ENCODE measurements around the gene ASB18. TPM values are rescaled to one million over a fixed set of nuclear protein-coding genes. Genes with fewer than 3 reads are reported as not detected.

The ASB18 gene
- total and polyA plus RNA-seq, 2 experiments from 2014 or later: not detected

DNA sequence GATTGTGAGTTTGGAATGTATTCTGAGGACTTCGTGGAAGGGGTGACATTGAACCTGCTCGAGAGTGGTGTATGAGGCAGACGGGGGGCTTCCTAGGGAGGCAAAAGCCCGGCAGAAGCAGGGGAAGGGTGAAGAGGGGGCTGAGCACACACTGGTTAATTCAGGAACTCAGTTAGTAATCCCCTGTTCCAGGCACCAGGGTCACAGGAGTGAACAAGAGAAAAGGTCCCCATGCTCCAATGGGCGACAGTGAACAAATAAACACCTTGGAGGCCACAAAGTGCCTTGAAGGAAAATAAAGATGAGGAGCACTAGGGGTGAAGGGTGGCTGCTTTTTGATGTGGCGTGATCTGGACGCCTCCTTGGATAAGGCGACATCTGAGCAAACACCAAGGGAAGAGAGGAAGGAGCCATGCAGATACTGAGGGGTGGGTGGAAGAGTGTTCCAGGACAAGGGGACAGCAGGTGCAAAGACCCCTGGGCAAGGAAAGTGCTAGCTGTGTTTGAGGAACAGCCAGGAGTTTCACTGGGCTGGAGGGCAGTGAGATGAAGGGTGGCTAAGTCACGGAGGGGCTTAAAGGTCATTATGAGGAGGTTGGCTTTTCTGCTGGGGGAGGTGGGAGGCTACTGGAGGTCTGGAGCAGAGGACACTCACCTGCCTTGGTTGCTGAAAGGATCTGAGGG, 26.7 kb upstream of the ASB18 start:
- no peaks in the 10 kb centered on the region for H3K4me1 Mint-ChIP-seq
- Histone ChIP-seq H3K9me2 (ENCODE audit: insufficient read depth) (peaks cover 5% of the 10 kb centered on the region; the same call in 1 of the 2 replicates), H3K27me3 (ENCODE audit: insufficient read depth) (no peaks in the 10 kb centered on the region), H3K4me3 (no peak overlapping the region), H3K36me3 (ENCODE audit: insufficient read depth) (no peaks in the 10 kb centered on the region), H3F3A (replicated peaks; ENCODE audit: low read depth) (no peaks in the 10 kb centered on the region), H4K20me1 (replicated peaks; ENCODE audit: insufficient read depth) (no peaks in the 10 kb centered on the region), H3K4me1 (ENCODE audit: insufficient read depth) (no peaks in the 10 kb centered on the region), H3K27ac (ENCODE audit: low read depth) (no peak overlapping the region), H3K79me2 (replicated peaks; ENCODE audit: insufficient read depth) (no peaks in the 10 kb centered on the region), H2AFZ (no peak overlapping the region), H3K4me2 (no peak overlapping the region)
- no peak overlapping the region for H3K27ac Mint-ChIP-seq
- no peaks in the 10 kb centered on the region for H3K36me3 Mint-ChIP-seq (ENCODE audit: low read depth)
- TF ChIP-seq, protein P1, sequence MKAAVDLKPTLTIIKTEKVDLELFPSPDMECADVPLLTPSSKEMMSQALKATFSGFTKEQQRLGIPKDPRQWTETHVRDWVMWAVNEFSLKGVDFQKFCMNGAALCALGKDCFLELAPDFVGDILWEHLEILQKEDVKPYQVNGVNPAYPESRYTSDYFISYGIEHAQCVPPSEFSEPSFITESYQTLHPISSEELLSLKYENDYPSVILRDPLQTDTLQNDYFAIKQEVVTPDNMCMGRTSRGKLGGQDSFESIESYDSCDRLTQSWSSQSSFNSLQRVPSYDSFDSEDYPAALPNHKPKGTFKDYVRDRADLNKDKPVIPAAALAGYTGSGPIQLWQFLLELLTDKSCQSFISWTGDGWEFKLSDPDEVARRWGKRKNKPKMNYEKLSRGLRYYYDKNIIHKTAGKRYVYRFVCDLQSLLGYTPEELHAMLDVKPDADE (IDR thresholded peaks at IDR 0.05): no peak
- peaks cover 9% of the 10 kb centered on the region for H3K27me3 Mint-ChIP-seq (ENCODE audit: insufficient read depth, low read depth, poor library complexity)
- no peaks in the 10 kb centered on the region for H3K9me3 Mint-ChIP-seq
- DNase-seq (ENCODE audit: low spot score) (no peak), ATAC-seq (no peak)
- no peak overlapping the region for H3K4me3 Mint-ChIP-seq

DNA sequence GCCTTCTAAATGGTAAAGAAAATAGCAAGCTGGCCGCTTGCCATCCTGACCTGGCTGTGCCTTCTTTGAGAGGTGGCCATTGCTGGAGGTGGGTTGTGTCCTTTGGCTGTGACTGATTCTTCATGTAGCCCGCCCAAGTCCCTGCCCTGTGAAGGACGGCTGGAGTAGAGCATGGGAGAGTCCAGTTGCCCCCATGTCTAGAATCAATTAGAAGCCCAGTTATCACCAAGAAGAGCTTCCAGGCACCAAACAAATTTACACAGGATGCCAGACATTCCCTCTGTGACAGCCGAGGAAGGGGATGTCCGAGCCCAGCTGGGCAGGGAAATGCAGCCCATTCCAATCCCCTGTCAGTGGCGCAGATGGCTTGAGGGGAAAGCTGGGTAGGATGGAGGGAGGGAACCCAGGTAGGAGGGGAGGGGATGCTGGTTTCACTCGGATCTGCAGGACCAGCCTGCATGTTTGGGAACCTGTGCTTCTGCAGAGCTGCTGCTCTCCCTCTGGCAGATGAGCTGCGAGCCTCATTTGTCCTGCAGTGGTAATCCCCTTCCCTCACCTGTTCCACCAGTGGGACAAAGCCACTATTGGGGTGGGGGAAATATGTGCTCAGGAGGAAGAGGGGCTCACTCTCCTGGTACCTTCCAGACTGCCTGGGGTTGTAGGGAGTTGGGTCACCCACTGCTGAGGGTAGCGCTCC, 25.7 kb upstream of the ASB18 start:
- Histone ChIP-seq H3K79me2 (replicated peaks; ENCODE audit: insufficient read depth) (no peaks in the 10 kb centered on the region), H3K4me1 (ENCODE audit: insufficient read depth) (no peaks in the 10 kb centered on the region), H3K9me2 (ENCODE audit: insufficient read depth) (peaks cover 5% of the 10 kb centered on the region; the same call in 1 of the 2 replicates), H3K4me2 (no peak overlapping the region), H3K4me3 (no peak overlapping the region), H3K36me3 (ENCODE audit: insufficient read depth) (no peaks in the 10 kb centered on the region), H2AFZ (no peak overlapping the region), H3K27me3 (ENCODE audit: insufficient read depth) (no peaks in the 10 kb centered on the region), H3F3A (replicated peaks; ENCODE audit: low read depth) (no peaks in the 10 kb centered on the region), H4K20me1 (replicated peaks; ENCODE audit: insufficient read depth) (no peaks in the 10 kb centered on the region), H3K27ac (ENCODE audit: low read depth) (no peak overlapping the region)
- no peak overlapping the region for H3K4me3 Mint-ChIP-seq
- peaks cover 9% of the 10 kb centered on the region for H3K27me3 Mint-ChIP-seq (ENCODE audit: insufficient read depth, low read depth, poor library complexity)
- ATAC-seq (no peak), DNase-seq (ENCODE audit: low spot score) (no peak)
- H3K27ac Mint-ChIP-seq: no peak overlapping the region
- H3K36me3 Mint-ChIP-seq (ENCODE audit: low read depth): no peaks in the 10 kb centered on the region
- H3K9me3 Mint-ChIP-seq: no peaks in the 10 kb centered on the region
- no peaks in the 10 kb centered on the region for H3K4me1 Mint-ChIP-seq
- no peak for TF ChIP-seq ZNF114 (CRISPR knock-in tag; IDR thresholded peaks at IDR 0.05)
- TF ChIP-seq, protein P2, sequence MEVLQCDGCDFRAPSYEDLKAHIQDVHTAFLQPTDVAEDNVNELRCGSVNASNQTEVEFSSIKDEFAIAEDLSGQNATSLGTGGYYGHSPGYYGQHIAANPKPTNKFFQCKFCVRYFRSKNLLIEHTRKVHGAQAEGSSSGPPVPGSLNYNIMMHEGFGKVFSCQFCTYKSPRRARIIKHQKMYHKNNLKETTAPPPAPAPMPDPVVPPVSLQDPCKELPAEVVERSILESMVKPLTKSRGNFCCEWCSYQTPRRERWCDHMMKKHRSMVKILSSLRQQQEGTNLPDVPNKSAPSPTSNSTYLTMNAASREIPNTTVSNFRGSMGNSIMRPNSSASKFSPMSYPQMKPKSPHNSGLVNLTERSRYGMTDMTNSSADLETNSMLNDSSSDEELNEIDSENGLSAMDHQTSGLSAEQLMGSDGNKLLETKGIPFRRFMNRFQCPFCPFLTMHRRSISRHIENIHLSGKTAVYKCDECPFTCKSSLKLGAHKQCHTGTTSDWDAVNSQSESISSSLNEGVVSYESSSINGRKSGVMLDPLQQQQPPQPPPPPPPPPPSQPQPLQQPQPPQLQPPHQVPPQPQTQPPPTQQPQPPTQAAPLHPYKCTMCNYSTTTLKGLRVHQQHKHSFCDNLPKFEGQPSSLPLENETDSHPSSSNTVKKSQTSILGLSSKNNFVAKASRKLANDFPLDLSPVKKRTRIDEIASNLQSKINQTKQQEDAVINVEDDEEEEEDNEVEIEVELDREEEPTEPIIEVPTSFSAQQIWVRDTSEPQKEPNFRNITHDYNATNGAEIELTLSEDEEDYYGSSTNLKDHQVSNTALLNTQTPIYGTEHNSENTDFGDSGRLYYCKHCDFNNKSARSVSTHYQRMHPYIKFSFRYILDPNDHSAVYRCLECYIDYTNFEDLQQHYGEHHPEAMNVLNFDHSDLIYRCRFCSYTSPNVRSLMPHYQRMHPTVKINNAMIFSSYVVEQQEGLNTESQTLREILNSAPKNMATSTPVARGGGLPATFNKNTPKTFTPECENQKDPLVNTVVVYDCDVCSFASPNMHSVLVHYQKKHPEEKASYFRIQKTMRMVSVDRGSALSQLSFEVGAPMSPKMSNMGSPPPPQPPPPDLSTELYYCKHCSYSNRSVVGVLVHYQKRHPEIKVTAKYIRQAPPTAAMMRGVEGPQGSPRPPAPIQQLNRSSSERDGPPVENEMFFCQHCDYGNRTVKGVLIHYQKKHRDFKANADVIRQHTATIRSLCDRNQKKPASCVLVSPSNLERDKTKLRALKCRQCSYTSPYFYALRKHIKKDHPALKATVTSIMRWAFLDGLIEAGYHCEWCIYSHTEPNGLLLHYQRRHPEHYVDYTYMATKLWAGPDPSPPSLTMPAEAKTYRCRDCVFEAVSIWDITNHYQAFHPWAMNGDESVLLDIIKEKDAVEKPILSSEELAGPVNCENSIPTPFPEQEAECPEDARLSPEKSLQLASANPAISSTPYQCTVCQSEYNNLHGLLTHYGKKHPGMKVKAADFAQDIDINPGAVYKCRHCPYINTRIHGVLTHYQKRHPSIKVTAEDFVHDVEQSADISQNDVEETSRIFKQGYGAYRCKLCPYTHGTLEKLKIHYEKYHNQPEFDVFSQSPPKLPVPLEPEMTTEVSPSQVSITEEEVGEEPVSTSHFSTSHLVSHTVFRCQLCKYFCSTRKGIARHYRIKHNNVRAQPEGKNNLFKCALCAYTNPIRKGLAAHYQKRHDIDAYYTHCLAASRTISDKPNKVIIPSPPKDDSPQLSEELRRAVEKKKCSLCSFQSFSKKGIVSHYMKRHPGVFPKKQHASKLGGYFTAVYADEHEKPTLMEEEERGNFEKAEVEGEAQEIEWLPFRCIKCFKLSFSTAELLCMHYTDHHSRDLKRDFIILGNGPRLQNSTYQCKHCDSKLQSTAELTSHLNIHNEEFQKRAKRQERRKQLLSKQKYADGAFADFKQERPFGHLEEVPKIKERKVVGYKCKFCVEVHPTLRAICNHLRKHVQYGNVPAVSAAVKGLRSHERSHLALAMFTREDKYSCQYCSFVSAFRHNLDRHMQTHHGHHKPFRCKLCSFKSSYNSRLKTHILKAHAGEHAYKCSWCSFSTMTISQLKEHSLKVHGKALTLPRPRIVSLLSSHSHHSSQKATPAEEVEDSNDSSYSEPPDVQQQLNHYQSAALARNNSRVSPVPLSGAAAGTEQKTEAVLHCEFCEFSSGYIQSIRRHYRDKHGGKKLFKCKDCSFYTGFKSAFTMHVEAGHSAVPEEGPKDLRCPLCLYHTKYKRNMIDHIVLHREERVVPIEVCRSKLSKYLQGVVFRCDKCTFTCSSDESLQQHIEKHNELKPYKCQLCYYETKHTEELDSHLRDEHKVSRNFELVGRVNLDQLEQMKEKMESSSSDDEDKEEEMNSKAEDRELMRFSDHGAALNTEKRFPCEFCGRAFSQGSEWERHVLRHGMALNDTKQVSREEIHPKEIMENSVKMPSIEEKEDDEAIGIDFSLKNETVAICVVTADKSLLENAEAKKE (CRISPR knock-in tag; IDR thresholded peaks at IDR 0.05): no peak
- TF ChIP-seq, protein P3, sequence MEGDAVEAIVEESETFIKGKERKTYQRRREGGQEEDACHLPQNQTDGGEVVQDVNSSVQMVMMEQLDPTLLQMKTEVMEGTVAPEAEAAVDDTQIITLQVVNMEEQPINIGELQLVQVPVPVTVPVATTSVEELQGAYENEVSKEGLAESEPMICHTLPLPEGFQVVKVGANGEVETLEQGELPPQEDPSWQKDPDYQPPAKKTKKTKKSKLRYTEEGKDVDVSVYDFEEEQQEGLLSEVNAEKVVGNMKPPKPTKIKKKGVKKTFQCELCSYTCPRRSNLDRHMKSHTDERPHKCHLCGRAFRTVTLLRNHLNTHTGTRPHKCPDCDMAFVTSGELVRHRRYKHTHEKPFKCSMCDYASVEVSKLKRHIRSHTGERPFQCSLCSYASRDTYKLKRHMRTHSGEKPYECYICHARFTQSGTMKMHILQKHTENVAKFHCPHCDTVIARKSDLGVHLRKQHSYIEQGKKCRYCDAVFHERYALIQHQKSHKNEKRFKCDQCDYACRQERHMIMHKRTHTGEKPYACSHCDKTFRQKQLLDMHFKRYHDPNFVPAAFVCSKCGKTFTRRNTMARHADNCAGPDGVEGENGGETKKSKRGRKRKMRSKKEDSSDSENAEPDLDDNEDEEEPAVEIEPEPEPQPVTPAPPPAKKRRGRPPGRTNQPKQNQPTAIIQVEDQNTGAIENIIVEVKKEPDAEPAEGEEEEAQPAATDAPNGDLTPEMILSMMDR (conservative IDR thresholded peaks at IDR 0.05; ENCODE audit: low read depth in 2 of 2): no peak
- TF ChIP-seq STAT1 (IDR thresholded peaks at IDR 0.05; ENCODE audit: unreplicated experiment): no peak
- TF ChIP-seq CREB1 (CRISPR knock-in tag; IDR thresholded peaks at IDR 0.05; ENCODE audit: low read depth): no peak
- no peak for TF ChIP-seq EZH2 (IDR thresholded peaks at IDR 0.05; ENCODE audit: low read depth, unreplicated experiment)
- no peak for TF ChIP-seq NANOG (IDR thresholded peaks at IDR 0.05; ENCODE audit: borderline replicate concordance)
- no peak for TF ChIP-seq POLR2AphosphoS5 (IDR thresholded peaks at IDR 0.05; ENCODE audit: low read depth)
- TF ChIP-seq EZH2phosphoT487 (IDR thresholded peaks at IDR 0.05; ENCODE audit: unreplicated experiment): no peak
- TF ChIP-seq JUNB (IDR thresholded peaks at IDR 0.05; ENCODE audit: unreplicated experiment): no peak

All from GM23338 (cell line).